Fibroblast of lung (primary cell): ENCODE results near the gene ETHE1. TPM values are rescaled to one million over a fixed set of nuclear protein-coding genes. Genes with fewer than 3 reads are reported as not detected.
"Not testable (repeated sequence)": the region's sequence is repeated elsewhere in the genome, so short reads cannot be mapped to it uniquely, and the experiment has no call there.

Experiments
- DNase-seq, 2 donors: peaks; one replicate each; pipeline versions ENCODE4 v3.0.0 to v3.0.0-alpha.2; 2010; ENCODE audit warnings: low read depth in 2 of 2
- H2AFZ ChIP-seq: 2 replicates; pipeline ENCODE4 v1.5.1; 2012; ENCODE audit warnings: low read length, control low read depth, inconsistent platforms
- H3K27ac ChIP-seq: 2 replicates; pipeline ENCODE4 v1.5.1; 2011; ENCODE audit warnings: low read length, control low read depth; ENCODE audit not compliant: insufficient read depth
- H3K27me3 ChIP-seq: 2 replicates; pipeline ENCODE4 v1.5.1; 2011; ENCODE audit warnings: mild to moderate bottlenecking, low read length; ENCODE audit not compliant: control insufficient read depth, insufficient read depth
- H3K36me3 ChIP-seq: 2 replicates; pipeline ENCODE4 v1.5.1; 2011; ENCODE audit warnings: low read length; ENCODE audit not compliant: control insufficient read depth, insufficient read depth
- H3K4me1 ChIP-seq: 2 replicates; pipeline ENCODE4 v1.5.1; 2011; ENCODE audit warnings: low read length; ENCODE audit not compliant: control insufficient read depth, insufficient read depth; ENCODE audit errors: extremely low read depth
- H3K4me2 ChIP-seq: 2 replicates; pipeline ENCODE4 v1.5.1; 2011; ENCODE audit warnings: low read length, control low read depth; ENCODE audit not compliant: insufficient read depth; ENCODE audit errors: extremely low read depth
- H3K4me3 ChIP-seq, 4 experiments: fragments of 200-600 bp in 1 of 4; sonication (generic) in 1 of 4; replicated peaks in 1 of 4; 2 replicates each; pipeline ENCODE4 v1.5.1; 2011 to 2016; ENCODE audit warnings: low read length in 4 of 4, low read depth in 3 of 4, mild to moderate bottlenecking in 3 of 4, control low read depth in 2 of 4, inconsistent platforms in 1 of 4, mixed read lengths in 1 of 4; ENCODE audit not compliant: insufficient read depth in 1 of 4; ENCODE audit errors: control extremely low read depth in 1 of 4
- H3K79me2 ChIP-seq: 2 replicates; pipeline ENCODE4 v1.5.1; 2012; ENCODE audit warnings: mild to moderate bottlenecking, low read length, inconsistent platforms; ENCODE audit not compliant: control insufficient read depth, insufficient read depth
- H3K9ac ChIP-seq: 2 replicates; pipeline ENCODE4 v1.5.1; 2011; ENCODE audit warnings: mild to moderate bottlenecking, low read length, control low read depth; ENCODE audit not compliant: insufficient read depth
- H3K9me3 ChIP-seq: 2 replicates; pipeline ENCODE4 v1.5.1; 2012; ENCODE audit warnings: low read depth, low read length; ENCODE audit not compliant: control insufficient read depth, insufficient read depth
- H4K20me1 ChIP-seq: 2 replicates; pipeline ENCODE4 v1.5.1; 2011; ENCODE audit warnings: low read length; ENCODE audit not compliant: control insufficient read depth, insufficient read depth; ENCODE audit errors: extremely low read depth
- CTCF ChIP-seq, 2 donors: IDR thresholded peaks in 1 of 2; conservative IDR thresholded peaks in 1 of 2; 1 replicate in 1 of 2; 2 replicates in 1 of 2; pipeline ENCODE4 v1.5.1; 2011 to 2012; ENCODE audit warnings: low read length in 2 of 2, control low read depth in 1 of 2, inconsistent platforms in 1 of 2, low read depth in 1 of 2, mild to moderate bottlenecking in 1 of 2
- EZH2 ChIP-seq: IDR thresholded peaks from 2 replicates; pipeline ENCODE4 v1.5.1; 2012; ENCODE audit warnings: low read length, control low read depth, mild to moderate bottlenecking; ENCODE audit errors: missing control alignments
- polyA plus RNA-seq, 2 donors: library from polyadenylated mRNA; depleted of rRNA in 1 of 2; stranded (reverse) in 1 of 2; unstranded in 1 of 2; fragments of >200 nt; gene quantifications; 2 replicates each; pipeline ENCODE4 v1.2.1, GENCODE V29; 2011 to 2012; ENCODE audit warnings: missing spikeins in 1 of 2
- total RNA-seq: library from RNA; depleted of rRNA; stranded (reverse); fragments of >200 nt; gene quantifications from 2 replicates; pipeline ENCODE4 v1.2.1, GENCODE V29; 2014

The ETHE1 gene
- total and polyA plus RNA-seq, 2 donors (not counting 1 experiment from before 2014, with no cell fraction given) = 65.2 to 112 TPM

- no peak overlapping the region for H2AFZ ChIP-seq
- H3K4me1 ChIP-seq = no peaks in the 10 kb centered on the region
- no peak overlapping the region for H3K4me3 ChIP-seq
- H3K4me2 ChIP-seq = no peak overlapping the region
- H3K27me3 ChIP-seq = no peaks in the 10 kb centered on the region
- H3K79me2 ChIP-seq = no peaks in the 10 kb centered on the region
- no peak overlapping the region for H3K27ac ChIP-seq
- H3K9ac ChIP-seq = no peak overlapping the region
- H3K36me3 ChIP-seq = peaks cover 14% of the 10 kb centered on the region
- H4K20me1 ChIP-seq = no peaks in the 10 kb centered on the region
- no peak for DNase-seq
- TF ChIP-seq CTCF (conservative IDR thresholded peaks at IDR 0.05 in 1 of 2, IDR thresholded peaks at IDR 0.05 in 1 of 2; ENCODE audit: low read depth in 1 of 2, low read length in 2 of 2) (no peak), EZH2 (no peak)
- H3K9me3 ChIP-seq = no peaks in the 10 kb centered on the region
Observed at GRCh38 chr19:43552198-43552450, 25.1 kb upstream of the ETHE1 start.

GRCh38 chr19:43551399-43552197, 24.6 kb upstream of the ETHE1 start:
- H3K79me2 ChIP-seq = no peaks in the 10 kb centered on the region
- H4K20me1 ChIP-seq = no peaks in the 10 kb centered on the region
- no peak overlapping the region for H3K4me2 ChIP-seq
- H3K9ac ChIP-seq = no peak overlapping the region
- H3K4me3 ChIP-seq = no peak overlapping the region
- DNase-seq = no peak
- H3K27me3 ChIP-seq = no peaks in the 10 kb centered on the region
- H3K36me3 ChIP-seq = peaks cover 14% of the 10 kb centered on the region
- no peaks in the 10 kb centered on the region for H3K9me3 ChIP-seq
- no peak overlapping the region for H2AFZ ChIP-seq
- no peak overlapping the region for H3K27ac ChIP-seq
- TF ChIP-seq EZH2 (no peak), CTCF (conservative IDR thresholded peaks at IDR 0.05 in 1 of 2, IDR thresholded peaks at IDR 0.05 in 1 of 2; ENCODE audit: low read depth in 1 of 2, low read length in 2 of 2) (no peak)
- H3K4me1 ChIP-seq = no peaks in the 10 kb centered on the region

DNA sequence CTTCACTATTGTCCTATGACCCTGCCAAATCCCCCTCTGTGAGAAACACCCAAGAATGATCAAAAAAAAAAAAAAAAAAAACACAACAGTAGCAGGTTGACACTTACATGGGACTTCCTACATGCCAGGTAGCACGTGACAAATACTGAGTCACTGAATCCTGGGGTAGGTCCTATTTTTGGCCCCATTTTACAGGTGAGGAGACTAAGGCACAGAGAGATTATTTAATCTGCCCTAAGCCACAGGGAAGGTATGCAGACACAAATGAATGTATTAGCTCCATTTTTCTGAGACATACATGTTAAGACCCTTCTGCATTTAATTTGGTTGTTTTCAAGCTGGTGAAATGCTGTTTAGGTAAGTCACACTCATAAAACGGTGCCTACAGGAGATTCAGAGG, 21.7 kb upstream of the ETHE1 start:
- Histone ChIP-seq H2AFZ (no peak overlapping the region), H3K79me2 (no peaks in the 10 kb centered on the region), H3K9ac (no peak overlapping the region), H3K27me3 (no peaks in the 10 kb centered on the region), H3K27ac (no peak overlapping the region), H3K4me1 (no peaks in the 10 kb centered on the region), H3K36me3 (peaks cover 17% of the 10 kb centered on the region), H3K4me2 (no peak overlapping the region), H3K9me3 (no peaks in the 10 kb centered on the region), H4K20me1 (no peaks in the 10 kb centered on the region), H3K4me3 (no peak overlapping the region)
- no peak for DNase-seq
- TF ChIP-seq EZH2 = no peak
- no peak for TF ChIP-seq CTCF (conservative IDR thresholded peaks at IDR 0.05 in 1 of 2, IDR thresholded peaks at IDR 0.05 in 1 of 2; ENCODE audit: low read depth in 1 of 2, low read length in 2 of 2)

- not testable (repeated sequence) for H2AFZ ChIP-seq, H3K27ac ChIP-seq, H3K4me2 ChIP-seq, H3K9me3 ChIP-seq, H3K9ac ChIP-seq, H3K4me1 ChIP-seq, H3K79me2 ChIP-seq, H4K20me1 ChIP-seq, DNase-seq, H3K27me3 ChIP-seq, H3K4me3 ChIP-seq
- peaks cover 20% of the 10 kb centered on the region for H3K36me3 ChIP-seq
Observed at GRCh38 chr19:43547926-43548325, 20.9 kb upstream of the ETHE1 start.
